ENCODE results near the gene GLYATL2. TPM values are rescaled to one million over a fixed set of nuclear protein-coding genes. Genes with fewer than 3 reads are reported as not detected.
A peak's percentile ranks its signal among the peaks of the same experiment; 100 is the strongest.

The GLYATL2 gene
- total RNA-seq, 1 donor from 2014 or later: 1.2 TPM

DNA sequence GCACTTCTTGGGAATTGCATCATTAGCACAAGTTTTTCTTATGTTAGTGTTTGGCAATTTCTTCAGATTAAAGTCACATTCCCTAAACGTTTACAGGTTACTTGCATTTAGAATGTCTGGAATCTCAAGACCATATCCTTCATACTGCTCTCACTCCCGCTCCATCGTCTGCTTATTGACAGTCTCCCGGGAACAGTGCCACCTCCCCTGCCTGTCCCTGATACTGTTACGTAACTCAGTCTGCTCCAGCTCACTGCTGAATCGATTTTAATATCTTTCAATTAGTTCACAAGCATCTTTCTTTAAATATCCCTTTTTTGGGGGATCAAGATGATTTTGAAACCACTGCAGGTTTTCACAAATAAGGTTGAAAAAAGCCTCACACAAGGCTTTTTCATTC lies 48.2 kb downstream of the GLYATL2 start:
- DNase-seq: no peak

DNA sequence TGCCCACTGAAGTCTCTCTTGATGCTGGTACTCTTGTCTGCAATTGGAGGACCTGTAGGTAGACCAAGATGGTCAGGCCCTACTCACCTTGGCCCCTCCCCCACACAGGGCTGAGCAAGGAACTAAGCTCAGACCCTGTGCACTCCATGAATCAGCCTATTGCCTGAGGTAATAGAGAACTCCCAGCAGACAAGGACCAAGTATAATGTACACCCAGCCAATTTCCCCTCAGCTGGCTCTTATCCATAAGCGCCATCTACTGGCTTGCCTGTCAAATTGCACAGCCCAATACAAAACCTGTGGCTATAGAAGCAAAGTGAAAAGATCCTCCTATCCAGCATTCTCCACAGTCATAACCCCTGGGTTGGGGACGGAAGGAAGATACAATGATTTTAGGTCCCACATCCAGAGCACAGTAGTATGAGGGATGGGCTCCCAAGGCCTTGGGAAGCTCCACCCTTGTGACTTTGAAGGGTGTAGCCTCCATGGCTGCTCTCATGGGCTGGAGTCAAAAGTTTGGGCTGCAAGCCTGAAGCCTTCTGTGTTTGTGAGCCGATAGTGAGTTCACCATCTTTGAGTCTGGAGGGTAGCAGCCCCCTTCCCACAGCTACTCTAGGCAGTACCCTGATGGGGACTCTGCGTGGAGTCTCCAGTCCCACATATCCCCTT lies 56.0 kb downstream of the GLYATL2 start:
- peak; percentile 11 for DNase-seq

DNA sequence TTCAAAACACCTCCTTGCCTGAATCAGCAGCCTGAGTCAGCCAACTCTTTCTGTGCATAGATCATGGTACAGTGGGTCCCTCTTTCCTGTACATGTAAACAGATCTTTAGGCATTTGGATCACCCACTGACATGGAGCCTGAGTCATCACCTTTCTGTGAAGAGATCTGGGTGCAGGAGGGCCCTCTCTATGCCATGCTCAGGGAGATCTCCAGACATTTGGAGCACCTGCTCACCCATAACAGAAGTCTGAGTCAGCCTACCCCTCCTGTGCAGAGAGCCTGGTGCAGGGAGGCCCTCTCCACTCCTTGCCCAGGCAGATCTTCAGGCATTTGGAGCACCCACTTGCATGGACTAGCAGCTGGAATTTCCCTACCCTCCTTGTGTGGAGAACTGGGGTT lies 56.6 kb downstream of the GLYATL2 start:
- DNase-seq: no peak

DNA sequence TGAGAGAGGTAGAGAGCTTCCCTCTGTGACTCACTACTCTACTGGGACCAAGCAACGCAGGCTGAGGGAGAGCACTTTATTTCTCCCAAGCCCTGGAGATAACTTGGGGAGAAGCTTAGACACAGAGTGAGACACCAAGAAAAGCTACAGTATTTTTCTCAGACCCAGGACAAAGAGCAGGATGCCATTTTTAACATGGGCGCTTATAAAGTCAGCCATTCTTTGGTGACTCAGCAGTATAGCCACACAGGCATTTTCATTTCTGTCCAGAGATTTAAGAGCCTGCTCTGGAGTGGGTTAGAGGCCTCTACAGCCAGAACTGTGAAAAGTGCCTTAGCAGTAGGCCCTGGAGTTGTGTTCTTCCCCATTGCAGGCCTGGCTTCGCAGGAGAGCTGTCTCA lies 57.8 kb downstream of the GLYATL2 start:
- no peak for DNase-seq

DNA sequence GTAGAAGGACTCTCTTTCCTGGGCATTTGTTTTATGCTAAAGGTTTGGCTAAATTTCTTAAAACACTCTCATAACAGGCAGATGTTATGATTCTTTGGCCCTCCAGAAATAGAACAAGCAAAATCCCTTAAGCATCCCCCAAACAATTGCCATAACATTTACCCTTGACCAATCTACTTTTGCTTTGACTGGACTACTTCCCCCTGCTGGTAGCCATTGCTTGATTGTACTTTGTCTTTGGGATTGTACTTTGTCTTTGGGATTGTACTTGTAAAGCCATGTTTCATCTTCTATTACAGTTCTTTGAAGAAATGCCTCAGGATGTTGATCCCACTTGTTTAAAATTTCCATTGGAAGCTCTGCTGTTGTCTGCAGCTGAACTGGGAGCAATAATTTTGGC lies 59.5 kb downstream of the GLYATL2 start:
- DNase-seq: no peak

Other genes starting within 250 kb of the GLYATL2 start
- 1.1 TPM for gene CNTF, start 222.0 kb downstream of the GLYATL2 start, total RNA-seq
- gene GLYAT, start 112.8 kb downstream of the GLYATL2 start, total RNA-seq: not detected
- 1.4 TPM for gene GLYATL1, start 94.8 kb upstream of the GLYATL2 start, total RNA-seq
- gene GLYATL1B, start 241.6 kb upstream of the GLYATL2 start, total RNA-seq: not detected

Measured in tongue (tissue), 2 donors.